Measurements from ENCODE around the gene DAW1. TPM values are rescaled to one million over a fixed set of nuclear protein-coding genes. Genes with fewer than 3 reads are reported as not detected.

The DAW1 gene
- total and polyA plus RNA-seq, 3 donors from 2014 or later: 25.2 to 105 (median 31.2) TPM

GRCh38 chr2:227826563-227826962 lies 44.9 kb upstream of the DAW1 start:
- Histone ChIP-seq H3K27ac (no peak overlapping the region), H3K9me3 (no peaks in the 10 kb centered on the region), H3K36me3 (ENCODE audit: low read depth, missing control alignments) (no peaks in the 10 kb centered on the region), H3K4me1 (no peaks in the 10 kb centered on the region), H3K4me3 (no peak overlapping the region), H3K27me3 (no peaks in the 10 kb centered on the region)
- intact Hi-C loops (cut with DNase I; ENCODE audit: low total_unique reads): no loop called here
- DNase-seq: no peak
- TF ChIP-seq POLR2A (IDR thresholded peaks at IDR 0.05): no peak
- TF ChIP-seq, protein P1, sequence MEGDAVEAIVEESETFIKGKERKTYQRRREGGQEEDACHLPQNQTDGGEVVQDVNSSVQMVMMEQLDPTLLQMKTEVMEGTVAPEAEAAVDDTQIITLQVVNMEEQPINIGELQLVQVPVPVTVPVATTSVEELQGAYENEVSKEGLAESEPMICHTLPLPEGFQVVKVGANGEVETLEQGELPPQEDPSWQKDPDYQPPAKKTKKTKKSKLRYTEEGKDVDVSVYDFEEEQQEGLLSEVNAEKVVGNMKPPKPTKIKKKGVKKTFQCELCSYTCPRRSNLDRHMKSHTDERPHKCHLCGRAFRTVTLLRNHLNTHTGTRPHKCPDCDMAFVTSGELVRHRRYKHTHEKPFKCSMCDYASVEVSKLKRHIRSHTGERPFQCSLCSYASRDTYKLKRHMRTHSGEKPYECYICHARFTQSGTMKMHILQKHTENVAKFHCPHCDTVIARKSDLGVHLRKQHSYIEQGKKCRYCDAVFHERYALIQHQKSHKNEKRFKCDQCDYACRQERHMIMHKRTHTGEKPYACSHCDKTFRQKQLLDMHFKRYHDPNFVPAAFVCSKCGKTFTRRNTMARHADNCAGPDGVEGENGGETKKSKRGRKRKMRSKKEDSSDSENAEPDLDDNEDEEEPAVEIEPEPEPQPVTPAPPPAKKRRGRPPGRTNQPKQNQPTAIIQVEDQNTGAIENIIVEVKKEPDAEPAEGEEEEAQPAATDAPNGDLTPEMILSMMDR (IDR thresholded peaks at IDR 0.05): no peak
- 22 to 38% methylated on average over 2 of the region's 2 CpGs for WGBS, 2 donors

- 88 to 90% methylated on average over 7 of the region's 7 CpGs for WGBS, 2 donors
- TF ChIP-seq, protein P1 (IDR thresholded peaks at IDR 0.05): no peak
- no peak for TF ChIP-seq POLR2A (IDR thresholded peaks at IDR 0.05)
- H3K4me1 ChIP-seq: no peaks in the 10 kb centered on the region
- no peak overlapping the region for H3K27ac ChIP-seq
- intact Hi-C loops (cut with DNase I; ENCODE audit: low total_unique reads): no loop called here
- no peaks in the 10 kb centered on the region for H3K36me3 ChIP-seq (ENCODE audit: low read depth, missing control alignments)
- no peak for DNase-seq
- H3K9me3 ChIP-seq: no peaks in the 10 kb centered on the region
- H3K4me3 ChIP-seq: no peak overlapping the region
- no peaks in the 10 kb centered on the region for H3K27me3 ChIP-seq
These were observed 44.3 kb upstream of the DAW1 start for GRCh38 chr2:227827143-227827542.

DNA sequence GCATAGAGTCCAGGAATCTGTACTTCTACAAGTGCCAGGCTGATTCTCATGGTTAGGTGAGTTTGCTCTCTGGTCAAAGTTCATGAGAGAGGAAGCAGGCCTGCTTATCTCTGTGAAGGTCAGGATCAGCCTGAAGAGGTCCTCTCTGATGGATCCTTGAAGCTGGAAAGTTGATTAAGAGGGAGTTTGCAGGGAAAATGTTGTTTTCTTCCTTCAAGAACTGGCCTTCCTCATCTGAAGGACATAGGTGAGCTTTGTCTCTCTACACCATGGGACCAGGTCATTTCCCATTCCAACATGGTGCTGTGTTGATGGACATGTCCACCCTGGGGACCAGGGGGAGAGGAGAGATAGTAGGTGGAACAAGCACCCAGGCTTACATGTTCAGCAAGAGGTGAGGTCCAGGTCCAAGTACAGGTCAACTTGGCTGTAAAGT lies 42.9 kb upstream of the DAW1 start:
- no peaks in the 10 kb centered on the region for H3K36me3 ChIP-seq (ENCODE audit: low read depth, missing control alignments)
- intact Hi-C loops (cut with DNase I; ENCODE audit: low total_unique reads): no loop called here
- no peaks in the 10 kb centered on the region for H3K9me3 ChIP-seq
- no peaks in the 10 kb centered on the region for H3K4me1 ChIP-seq
- no peak overlapping the region for H3K4me3 ChIP-seq
- no peak overlapping the region for H3K27ac ChIP-seq
- no peak for TF ChIP-seq POLR2A (IDR thresholded peaks at IDR 0.05)
- TF ChIP-seq, protein P1 (IDR thresholded peaks at IDR 0.05): no peak
- no peaks in the 10 kb centered on the region for H3K27me3 ChIP-seq
- no peak for DNase-seq

DNA sequence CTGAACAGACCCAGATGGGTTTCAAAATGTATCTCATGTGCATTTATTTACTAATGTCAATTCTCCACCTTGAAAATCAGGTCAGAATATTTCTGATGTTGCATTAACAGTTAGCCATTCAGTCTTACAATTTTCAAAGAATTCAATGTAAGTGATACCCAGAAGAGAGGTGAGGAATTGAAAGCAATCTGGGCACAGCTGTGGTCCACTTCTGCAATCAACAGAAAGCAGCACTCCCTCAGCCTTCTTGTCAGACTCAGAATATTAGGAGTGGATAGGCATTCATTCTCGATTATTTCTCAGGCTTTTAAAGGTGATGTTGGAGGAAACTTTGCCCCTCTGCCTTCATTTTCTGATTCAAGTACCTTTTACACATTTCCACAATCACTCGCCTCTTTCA lies 42.1 kb upstream of the DAW1 start:
- H3K4me1 ChIP-seq: no peaks in the 10 kb centered on the region
- no peaks in the 10 kb centered on the region for H3K36me3 ChIP-seq (ENCODE audit: low read depth, missing control alignments)
- H3K27me3 ChIP-seq: no peaks in the 10 kb centered on the region
- no peak overlapping the region for H3K4me3 ChIP-seq
- no peak for DNase-seq
- TF ChIP-seq POLR2A (IDR thresholded peaks at IDR 0.05): no peak
- TF ChIP-seq, protein P1 (IDR thresholded peaks at IDR 0.05): no peak
- intact Hi-C loops (cut with DNase I; ENCODE audit: low total_unique reads): no loop called here
- H3K27ac ChIP-seq: no peak overlapping the region
- H3K9me3 ChIP-seq: no peaks in the 10 kb centered on the region
- 85 to 94% methylated on average over 2 of the region's 2 CpGs for WGBS, 2 donors

DNA sequence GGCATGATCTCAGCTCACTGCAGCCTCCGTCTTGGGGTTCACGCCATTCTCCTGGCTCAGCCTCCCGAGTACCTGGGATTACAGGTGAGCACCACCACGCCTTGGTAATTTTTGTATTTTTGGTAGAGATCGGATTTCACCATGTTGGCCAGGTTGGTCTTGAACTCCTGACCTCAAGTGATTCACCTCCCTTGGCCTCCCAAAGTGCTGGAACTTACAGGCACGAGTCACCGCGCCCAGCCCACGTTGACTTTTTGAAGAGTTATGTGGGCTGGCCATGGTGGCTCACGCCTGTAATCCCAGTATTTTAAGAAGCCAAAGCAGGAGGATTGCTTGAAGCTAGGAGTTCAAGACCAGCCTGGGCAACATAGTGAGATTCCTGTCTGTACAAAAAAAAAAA lies 37.0 kb upstream of the DAW1 start:
- Histone ChIP-seq H3K4me3 (no peak overlapping the region), H3K27ac (no peak overlapping the region), H3K27me3 (no peaks in the 10 kb centered on the region), H3K4me1 (no peaks in the 10 kb centered on the region), H3K9me3 (no peaks in the 10 kb centered on the region), H3K36me3 (ENCODE audit: low read depth, missing control alignments) (no peaks in the 10 kb centered on the region)
- TF ChIP-seq, protein P1 (IDR thresholded peaks at IDR 0.05): no peak
- TF ChIP-seq POLR2A (IDR thresholded peaks at IDR 0.05): no peak
- intact Hi-C loops (cut with DNase I; ENCODE audit: low total_unique reads): no loop called here
- 91 to 93% methylated on average over 10 of the region's 10 CpGs for WGBS, 2 donors
- no peak for DNase-seq

Data from testis (tissue), 3 donors.